Fibroblast of lung (primary cell): ENCODE results near the gene TGFB3. TPM values are rescaled to one million over a fixed set of nuclear protein-coding genes. Genes with fewer than 3 reads are reported as not detected.

Experiments
- DNase-seq, 2 donors: peaks; one replicate each; pipeline versions ENCODE4 v3.0.0 to v3.0.0-alpha.2; 2010; ENCODE audit warnings: low read depth in 2 of 2
- H2AFZ ChIP-seq: 2 replicates; pipeline ENCODE4 v1.5.1; 2012; ENCODE audit warnings: low read length, control low read depth, inconsistent platforms
- H3K27ac ChIP-seq: 2 replicates; pipeline ENCODE4 v1.5.1; 2011; ENCODE audit warnings: low read length, control low read depth; ENCODE audit not compliant: insufficient read depth
- H3K27me3 ChIP-seq: 2 replicates; pipeline ENCODE4 v1.5.1; 2011; ENCODE audit warnings: mild to moderate bottlenecking, low read length; ENCODE audit not compliant: control insufficient read depth, insufficient read depth
- H3K36me3 ChIP-seq: 2 replicates; pipeline ENCODE4 v1.5.1; 2011; ENCODE audit warnings: low read length; ENCODE audit not compliant: control insufficient read depth, insufficient read depth
- H3K4me1 ChIP-seq: 2 replicates; pipeline ENCODE4 v1.5.1; 2011; ENCODE audit warnings: low read length; ENCODE audit not compliant: control insufficient read depth, insufficient read depth; ENCODE audit errors: extremely low read depth
- H3K4me2 ChIP-seq: 2 replicates; pipeline ENCODE4 v1.5.1; 2011; ENCODE audit warnings: low read length, control low read depth; ENCODE audit not compliant: insufficient read depth; ENCODE audit errors: extremely low read depth
- H3K4me3 ChIP-seq, 4 experiments: fragments of 200-600 bp in 1 of 4; sonication (generic) in 1 of 4; replicated peaks in 1 of 4; 2 replicates each; pipeline ENCODE4 v1.5.1; 2011 to 2016; ENCODE audit warnings: low read length in 4 of 4, low read depth in 3 of 4, mild to moderate bottlenecking in 3 of 4, control low read depth in 2 of 4, inconsistent platforms in 1 of 4, mixed read lengths in 1 of 4; ENCODE audit not compliant: insufficient read depth in 1 of 4; ENCODE audit errors: control extremely low read depth in 1 of 4
- H3K79me2 ChIP-seq: 2 replicates; pipeline ENCODE4 v1.5.1; 2012; ENCODE audit warnings: mild to moderate bottlenecking, low read length, inconsistent platforms; ENCODE audit not compliant: control insufficient read depth, insufficient read depth
- H3K9ac ChIP-seq: 2 replicates; pipeline ENCODE4 v1.5.1; 2011; ENCODE audit warnings: mild to moderate bottlenecking, low read length, control low read depth; ENCODE audit not compliant: insufficient read depth
- H3K9me3 ChIP-seq: 2 replicates; pipeline ENCODE4 v1.5.1; 2012; ENCODE audit warnings: low read depth, low read length; ENCODE audit not compliant: control insufficient read depth, insufficient read depth
- H4K20me1 ChIP-seq: 2 replicates; pipeline ENCODE4 v1.5.1; 2011; ENCODE audit warnings: low read length; ENCODE audit not compliant: control insufficient read depth, insufficient read depth; ENCODE audit errors: extremely low read depth
- EZH2 ChIP-seq: IDR thresholded peaks from 2 replicates; pipeline ENCODE4 v1.5.1; 2012; ENCODE audit warnings: low read length, control low read depth, mild to moderate bottlenecking; ENCODE audit errors: missing control alignments
- polyA plus RNA-seq, 2 donors: library from polyadenylated mRNA; depleted of rRNA in 1 of 2; stranded (reverse) in 1 of 2; unstranded in 1 of 2; fragments of >200 nt; gene quantifications; 2 replicates each; pipeline ENCODE4 v1.2.1, GENCODE V29; 2011 to 2012; ENCODE audit warnings: missing spikeins in 1 of 2
- total RNA-seq: library from RNA; depleted of rRNA; stranded (reverse); fragments of >200 nt; gene quantifications from 2 replicates; pipeline ENCODE4 v1.2.1, GENCODE V29; 2014
- TF ChIP-seq, protein P1 (sequence below), 2 donors: IDR thresholded peaks in 1 of 2; conservative IDR thresholded peaks in 1 of 2; 1 replicate in 1 of 2; 2 replicates in 1 of 2; pipeline ENCODE4 v1.5.1; 2011 to 2012; ENCODE audit warnings: low read length in 2 of 2, control low read depth in 1 of 2, inconsistent platforms in 1 of 2, low read depth in 1 of 2, mild to moderate bottlenecking in 1 of 2

The TGFB3 gene
- total and polyA plus RNA-seq, 2 donors (not counting 1 experiment from before 2014, with no cell fraction given): 5.9 to 30.8 TPM

DNA sequence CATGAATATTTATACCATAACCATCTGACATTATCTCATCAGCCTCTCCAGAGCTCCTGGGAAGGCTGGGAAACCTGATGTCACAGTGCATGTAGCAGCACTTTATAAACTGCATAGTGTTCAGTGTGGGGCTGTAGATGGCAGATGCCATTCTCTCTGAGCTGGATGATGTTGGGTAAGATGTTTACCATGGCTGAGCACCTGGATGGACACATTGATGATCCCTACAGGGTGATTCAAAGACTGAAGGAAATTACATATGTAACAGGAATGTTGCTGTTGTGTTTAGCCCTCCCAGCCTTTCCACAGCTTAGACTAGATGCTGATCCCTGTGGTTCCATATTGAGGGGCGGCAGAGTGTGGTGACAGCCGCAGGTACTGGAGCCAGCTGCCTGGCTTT lies 41.2 kb upstream of the TGFB3 start:
- no peaks in the 10 kb centered on the region for H3K27me3 ChIP-seq
- no peaks in the 10 kb centered on the region for H3K79me2 ChIP-seq
- no peak overlapping the region for H3K4me2 ChIP-seq
- TF ChIP-seq EZH2: no peak
- TF ChIP-seq, protein P1, sequence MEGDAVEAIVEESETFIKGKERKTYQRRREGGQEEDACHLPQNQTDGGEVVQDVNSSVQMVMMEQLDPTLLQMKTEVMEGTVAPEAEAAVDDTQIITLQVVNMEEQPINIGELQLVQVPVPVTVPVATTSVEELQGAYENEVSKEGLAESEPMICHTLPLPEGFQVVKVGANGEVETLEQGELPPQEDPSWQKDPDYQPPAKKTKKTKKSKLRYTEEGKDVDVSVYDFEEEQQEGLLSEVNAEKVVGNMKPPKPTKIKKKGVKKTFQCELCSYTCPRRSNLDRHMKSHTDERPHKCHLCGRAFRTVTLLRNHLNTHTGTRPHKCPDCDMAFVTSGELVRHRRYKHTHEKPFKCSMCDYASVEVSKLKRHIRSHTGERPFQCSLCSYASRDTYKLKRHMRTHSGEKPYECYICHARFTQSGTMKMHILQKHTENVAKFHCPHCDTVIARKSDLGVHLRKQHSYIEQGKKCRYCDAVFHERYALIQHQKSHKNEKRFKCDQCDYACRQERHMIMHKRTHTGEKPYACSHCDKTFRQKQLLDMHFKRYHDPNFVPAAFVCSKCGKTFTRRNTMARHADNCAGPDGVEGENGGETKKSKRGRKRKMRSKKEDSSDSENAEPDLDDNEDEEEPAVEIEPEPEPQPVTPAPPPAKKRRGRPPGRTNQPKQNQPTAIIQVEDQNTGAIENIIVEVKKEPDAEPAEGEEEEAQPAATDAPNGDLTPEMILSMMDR (conservative IDR thresholded peaks at IDR 0.05 in 1 of 2, IDR thresholded peaks at IDR 0.05 in 1 of 2; ENCODE audit: low read depth in 1 of 2, low read length in 2 of 2): no peak
- H2AFZ ChIP-seq: no peak overlapping the region
- no peaks in the 10 kb centered on the region for H3K36me3 ChIP-seq
- no peaks in the 10 kb centered on the region for H3K9me3 ChIP-seq
- no peak overlapping the region for H3K9ac ChIP-seq
- no peak overlapping the region for H3K27ac ChIP-seq
- no peak overlapping the region for H3K4me3 ChIP-seq
- DNase-seq: no peak
- no peaks in the 10 kb centered on the region for H3K4me1 ChIP-seq
- no peaks in the 10 kb centered on the region for H4K20me1 ChIP-seq

DNA sequence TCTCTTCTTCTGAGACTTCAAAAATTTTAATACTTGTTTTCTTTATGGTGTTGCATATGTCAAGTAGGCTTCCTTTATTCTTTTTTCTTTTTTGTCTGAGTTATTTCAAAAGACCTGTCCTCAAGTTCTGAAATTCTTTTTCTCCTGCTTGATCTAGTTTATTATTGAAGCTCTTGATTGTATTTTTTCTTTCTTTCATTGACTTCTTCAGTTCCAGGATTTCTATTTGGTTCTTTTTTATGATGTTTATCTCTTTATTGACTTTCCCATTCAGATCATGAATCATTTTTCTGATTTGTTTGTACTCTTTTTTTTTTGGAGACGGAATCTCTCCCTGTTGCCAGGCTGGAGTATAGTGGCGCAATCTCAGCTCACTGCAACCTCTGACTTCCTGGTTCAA lies 37.9 kb upstream of the TGFB3 start:
- Histone ChIP-seq H4K20me1 (no peaks in the 10 kb centered on the region), H3K4me3 (no peak overlapping the region), H3K27me3 (no peaks in the 10 kb centered on the region), H2AFZ (no peak overlapping the region), H3K9ac (no peak overlapping the region), H3K9me3 (no peaks in the 10 kb centered on the region), H3K4me1 (no peaks in the 10 kb centered on the region), H3K4me2 (no peak overlapping the region), H3K27ac (no peak overlapping the region), H3K36me3 (peaks cover 2% of the 10 kb centered on the region), H3K79me2 (no peaks in the 10 kb centered on the region)
- TF ChIP-seq EZH2: no peak
- TF ChIP-seq, protein P1 (conservative IDR thresholded peaks at IDR 0.05 in 1 of 2, IDR thresholded peaks at IDR 0.05 in 1 of 2; ENCODE audit: low read depth in 1 of 2, low read length in 2 of 2): no peak
- DNase-seq: no peak

- no peak for TF ChIP-seq EZH2
- TF ChIP-seq, protein P1 (conservative IDR thresholded peaks at IDR 0.05 in 1 of 2, IDR thresholded peaks at IDR 0.05 in 1 of 2; ENCODE audit: low read depth in 1 of 2, low read length in 2 of 2): no peak
- Histone ChIP-seq H2AFZ (no peak overlapping the region), H3K4me2 (no peak overlapping the region), H3K27ac (no peak overlapping the region), H3K9me3 (no peaks in the 10 kb centered on the region), H4K20me1 (no peaks in the 10 kb centered on the region), H3K36me3 (peaks cover 3% of the 10 kb centered on the region), H3K9ac (no peak overlapping the region), H3K79me2 (no peaks in the 10 kb centered on the region), H3K27me3 (no peaks in the 10 kb centered on the region), H3K4me3 (no peak overlapping the region), H3K4me1 (peaks cover 6% of the 10 kb centered on the region)
- DNase-seq: peak in 1 of 2 donors; percentile 64
These were observed 33.9 kb upstream of the TGFB3 start for GRCh38 chr14:76015668-76016067.
